GM18867 (cell line): ENCODE results near the gene CPAMD8.
"Not testable (repeated sequence)": the region's sequence is repeated elsewhere in the genome, so short reads cannot be mapped to it uniquely, and the experiment has no call there.

Experiments used
- ATAC-seq: cut with Tn5 transposase; IDR thresholded peaks from one replicate; pipeline ENCODE4 v1.9.1; 2021; ENCODE audit warnings: mild to moderate bottlenecking, moderate library complexity; ENCODE audit not compliant: unreplicated experiment

The CPAMD8 gene

GRCh38 chr19:16878181-16878965, 148.2 kb downstream of the CPAMD8 start:
- no peak for ATAC-seq

- ATAC-seq, result no peak
These were observed 149.0 kb downstream of the CPAMD8 start for GRCh38 chr19:16877581-16877980.

- ATAC-seq, result no peak
These were observed 149.7 kb downstream of the CPAMD8 start for GRCh38 chr19:16876904-16877361.

DNA sequence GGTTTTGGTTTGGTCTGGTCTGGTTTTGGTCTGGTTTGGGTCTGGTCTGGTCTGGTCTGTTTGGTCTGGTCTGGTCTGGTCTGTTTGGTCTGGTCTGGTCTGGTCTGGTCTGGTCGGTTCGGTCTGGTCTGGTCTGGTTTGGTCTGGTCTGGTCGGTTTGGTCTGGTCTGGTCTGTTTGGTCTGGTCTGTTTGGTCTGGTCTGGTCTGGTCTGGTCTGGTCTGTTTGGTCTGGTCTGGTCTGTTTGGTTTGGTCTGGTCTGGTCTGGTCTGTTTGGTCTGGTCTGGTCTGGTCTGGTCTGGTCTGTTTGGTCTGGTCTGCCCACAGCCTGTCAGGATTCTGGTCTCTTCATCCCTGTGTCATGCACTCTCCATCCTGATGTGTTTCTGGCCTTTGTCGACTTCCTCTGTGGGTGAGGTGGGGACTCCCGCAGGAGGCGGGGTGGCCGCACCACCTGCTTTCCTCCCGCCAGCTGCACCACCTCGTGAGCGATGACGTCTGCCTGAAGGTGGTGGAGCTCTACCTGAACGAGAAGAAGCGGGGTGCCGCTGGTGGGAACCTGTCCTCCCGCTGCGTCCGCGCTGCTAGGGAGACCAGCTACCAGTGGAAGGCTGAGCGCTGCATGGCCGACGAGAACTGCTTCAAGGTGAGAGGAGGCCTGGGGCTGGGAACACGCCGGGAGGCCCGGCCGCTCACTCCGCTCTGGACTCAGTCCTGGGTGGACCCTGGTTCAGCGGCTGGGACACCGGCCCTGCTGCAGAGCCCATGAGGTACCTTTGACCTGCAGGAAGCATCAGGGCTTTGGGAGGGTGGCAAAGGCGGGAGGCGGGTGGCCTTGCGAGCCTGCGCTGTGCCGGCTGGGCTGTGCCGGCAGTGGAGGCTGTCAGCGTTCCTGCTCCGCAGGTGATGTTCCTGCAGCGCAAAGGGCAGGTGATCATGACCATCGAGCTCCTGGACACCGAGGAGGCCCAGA, 150.7 kb downstream of the CPAMD8 start:
- ATAC-seq, result no peak

DNA sequence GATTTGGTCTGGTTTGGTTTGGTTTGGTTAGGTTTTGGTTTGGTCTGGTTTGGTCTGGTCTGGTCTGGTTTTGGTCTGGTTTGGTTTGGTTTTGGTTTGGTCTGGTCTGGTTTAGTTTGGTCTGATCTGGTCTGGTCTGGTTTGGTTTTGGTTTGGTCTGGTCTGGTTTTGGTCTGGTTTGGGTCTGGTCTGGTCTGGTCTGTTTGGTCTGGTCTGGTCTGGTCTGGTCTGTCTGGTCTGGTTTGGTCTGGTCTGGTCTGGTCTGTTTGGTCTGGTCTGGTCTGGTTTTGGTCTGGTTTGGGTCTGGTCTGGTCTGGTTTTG, 151.7 kb downstream of the CPAMD8 start:
- not testable (repeated sequence) for ATAC-seq

GRCh38 chr19:16874250-16874977, 152.2 kb downstream of the CPAMD8 start:
- no peak for ATAC-seq

DNA sequence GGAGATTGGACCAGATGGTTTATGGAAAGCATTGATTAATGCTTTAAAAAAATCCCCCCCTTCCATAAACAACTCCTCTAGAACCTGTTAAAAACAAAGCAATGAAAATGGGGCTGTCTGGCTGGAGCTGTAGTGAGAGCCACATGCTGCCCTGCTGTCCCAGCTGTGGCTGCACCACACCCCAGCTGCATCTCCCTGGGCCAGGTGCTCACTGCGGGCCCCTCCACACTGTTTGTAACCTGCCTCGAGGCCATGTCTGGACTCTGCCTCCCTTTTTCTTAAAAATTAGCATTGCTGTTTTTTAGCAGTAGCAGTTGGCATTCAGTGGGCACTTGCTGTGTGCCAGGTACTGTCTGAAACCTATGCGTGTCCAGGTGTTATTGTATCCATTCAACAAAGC, 153.0 kb downstream of the CPAMD8 start:
- no peak for ATAC-seq

DNA sequence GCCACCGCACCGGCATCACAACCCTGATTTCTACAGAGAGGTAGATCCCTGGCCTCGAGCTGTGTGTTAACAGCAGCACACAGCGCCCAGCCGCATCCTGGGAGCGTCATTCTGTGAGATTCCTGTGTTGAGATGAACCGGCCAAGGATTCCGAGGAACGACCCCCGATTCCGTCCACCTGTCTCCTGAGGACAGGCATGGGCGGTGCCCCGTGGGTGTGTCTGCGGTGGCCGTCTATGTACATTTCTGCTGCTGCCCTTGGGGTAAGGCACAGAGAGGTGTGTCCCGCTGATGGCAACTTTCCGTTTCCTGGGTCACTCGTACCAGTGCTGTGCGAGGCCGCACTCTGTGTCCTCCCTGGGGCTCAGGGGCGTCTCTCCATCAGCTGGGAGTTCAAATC, 153.9 kb downstream of the CPAMD8 start:
- no peak for ATAC-seq

DNA sequence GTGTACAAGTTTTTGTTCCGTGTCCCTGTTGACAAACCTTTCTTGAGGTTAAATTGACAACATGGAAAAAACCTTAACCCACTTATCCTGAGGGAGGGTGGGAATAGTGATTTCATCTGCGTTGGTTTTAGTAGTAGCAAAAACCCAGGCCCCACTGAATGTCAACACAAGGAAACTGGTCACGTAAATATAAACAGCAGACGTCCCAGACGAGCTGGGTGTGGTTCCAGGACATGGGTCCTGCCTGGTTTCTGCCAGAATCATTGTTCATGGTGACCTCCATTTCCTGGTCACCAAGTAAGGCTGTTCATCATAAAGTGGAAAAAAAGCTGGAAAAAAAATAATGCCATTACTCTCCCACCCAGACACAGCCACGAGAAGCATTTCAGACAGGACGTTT, 154.7 kb downstream of the CPAMD8 start:
- no peak for ATAC-seq

- no peak for ATAC-seq
These were observed 157.2 kb downstream of the CPAMD8 start for GRCh38 chr19:16869331-16869972.

- no peak for ATAC-seq
These were observed 158.0 kb downstream of the CPAMD8 start for GRCh38 chr19:16868423-16869130.

DNA sequence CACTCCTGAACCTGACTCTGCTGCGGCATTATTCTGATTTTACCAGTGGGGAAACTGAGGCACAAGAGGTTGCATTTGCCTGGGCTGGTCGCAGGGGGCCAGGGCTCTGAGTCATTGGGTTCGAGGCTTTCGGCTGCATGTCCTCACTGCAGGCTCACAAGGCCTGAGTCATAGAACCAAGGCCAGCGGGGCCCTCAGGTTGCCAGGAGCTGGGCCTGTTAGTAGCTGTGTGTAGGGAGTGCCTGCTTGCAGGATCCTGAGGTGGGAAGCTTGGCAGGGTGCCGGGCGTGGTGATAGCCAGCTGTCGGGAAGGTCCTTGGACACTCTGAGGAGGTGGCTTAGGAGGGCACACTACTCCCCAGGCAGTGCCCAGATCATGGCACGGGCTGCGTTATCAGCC, 159.4 kb downstream of the CPAMD8 start:
- no peak for ATAC-seq

DNA sequence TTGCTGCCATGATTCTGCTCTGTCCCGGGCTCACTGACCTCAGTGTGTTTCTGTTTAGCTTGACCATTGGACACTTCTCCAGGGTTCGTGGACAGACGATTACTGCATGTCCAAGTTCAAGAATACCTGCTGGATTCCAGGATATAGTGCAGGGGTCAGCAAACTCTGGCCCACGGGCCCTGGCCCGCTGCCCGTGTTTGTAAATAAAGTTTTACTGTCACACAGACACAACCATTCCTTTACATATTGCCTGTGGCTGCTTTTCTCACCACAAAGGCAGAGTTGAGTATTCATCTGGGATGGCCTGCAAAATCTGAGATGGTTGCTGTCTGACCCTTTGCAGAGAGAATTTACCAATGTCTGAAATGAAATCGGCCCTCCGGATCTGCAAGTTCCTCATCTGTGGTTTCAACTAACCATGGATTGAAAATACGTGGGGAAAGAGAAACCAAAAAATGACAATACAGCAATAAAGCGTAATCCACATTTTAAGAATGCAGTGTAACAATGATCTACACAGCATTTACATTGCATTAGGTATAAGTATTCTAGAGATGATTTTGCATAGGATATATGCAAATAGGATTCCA, 163.7 kb downstream of the CPAMD8 start:
- no peak for ATAC-seq

GRCh38 chr19:16861834-16862233, 164.8 kb downstream of the CPAMD8 start:
- no peak for ATAC-seq

GRCh38 chr19:16861011-16861410, 165.6 kb downstream of the CPAMD8 start:
- ATAC-seq, result no peak

DNA sequence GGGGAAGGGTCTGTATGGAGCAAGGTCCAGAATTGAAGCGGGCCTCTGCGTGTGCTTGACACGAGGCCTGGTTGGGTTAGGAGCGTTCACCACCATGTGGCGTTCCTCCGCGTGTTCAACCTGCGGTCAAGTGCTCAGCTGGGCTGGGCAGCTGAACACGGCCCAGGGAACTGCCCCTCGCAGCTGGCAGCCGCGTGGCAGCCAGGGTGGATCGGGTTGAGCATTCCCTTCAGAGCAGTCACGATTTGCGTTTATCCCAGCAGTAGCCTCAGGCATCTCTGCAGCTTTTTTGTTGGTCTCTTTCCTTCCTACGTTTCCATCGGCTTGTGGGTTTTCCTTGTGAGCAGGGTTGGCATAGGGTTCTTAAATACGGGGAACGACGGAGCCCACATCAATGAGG, 166.5 kb downstream of the CPAMD8 start:
- ATAC-seq, result no peak

GRCh38 chr19:16859626-16860025, 167.0 kb downstream of the CPAMD8 start:
- no peak for ATAC-seq

- no peak for ATAC-seq
These were observed 170.5 kb downstream of the CPAMD8 start for GRCh38 chr19:16856091-16856490.

DNA sequence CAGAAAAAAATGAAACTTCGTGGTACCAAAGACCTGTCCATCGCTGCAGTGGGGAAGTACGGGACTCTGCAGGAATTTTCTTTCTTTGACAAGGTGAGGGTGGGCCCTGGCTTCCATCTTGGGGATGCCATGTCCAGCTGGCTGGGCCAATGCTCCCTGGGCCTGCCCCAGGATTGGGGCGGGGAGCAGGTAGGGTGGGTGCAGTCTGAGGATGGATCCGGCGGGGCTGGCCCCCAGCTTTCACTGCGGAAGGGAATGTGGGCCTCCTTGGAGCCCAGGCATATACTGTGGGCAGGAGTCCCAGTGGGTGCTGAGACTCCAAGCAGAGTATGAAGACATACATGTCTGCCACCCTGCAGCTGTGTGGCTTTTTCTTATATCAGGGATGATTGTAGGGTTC, 173.5 kb downstream of the CPAMD8 start:
- no peak for ATAC-seq
